Muscle of arm (tissue), 12 donors: ENCODE data around the gene ODC1. TPM values are rescaled to one million over a fixed set of nuclear protein-coding genes. Genes with fewer than 3 reads are reported as not detected.
A peak's percentile ranks its signal among the peaks of the same experiment; 100 is the strongest.
"Not testable (repeated sequence)": the region's sequence is repeated elsewhere in the genome, so short reads cannot be mapped to it uniquely, and the experiment has no call there.

ENCODE experiments used
- DNase-seq: peaks from one replicate; pipeline ENCODE4 v3.0.0-alpha.2; 2013
- polyA plus RNA-seq, 12 donors: library from polyadenylated mRNA; unstranded; fragments of 120-200 nt; gene quantifications; one replicate each; pipeline ENCODE4 v1.2.1, GENCODE V29; 2013; ENCODE audit not compliant: insufficient read length in 12 of 12

The ODC1 gene
- polyA plus RNA-seq, 12 donors, result 50.7 to 130 (median 114) TPM; not detected in 1

DNA sequence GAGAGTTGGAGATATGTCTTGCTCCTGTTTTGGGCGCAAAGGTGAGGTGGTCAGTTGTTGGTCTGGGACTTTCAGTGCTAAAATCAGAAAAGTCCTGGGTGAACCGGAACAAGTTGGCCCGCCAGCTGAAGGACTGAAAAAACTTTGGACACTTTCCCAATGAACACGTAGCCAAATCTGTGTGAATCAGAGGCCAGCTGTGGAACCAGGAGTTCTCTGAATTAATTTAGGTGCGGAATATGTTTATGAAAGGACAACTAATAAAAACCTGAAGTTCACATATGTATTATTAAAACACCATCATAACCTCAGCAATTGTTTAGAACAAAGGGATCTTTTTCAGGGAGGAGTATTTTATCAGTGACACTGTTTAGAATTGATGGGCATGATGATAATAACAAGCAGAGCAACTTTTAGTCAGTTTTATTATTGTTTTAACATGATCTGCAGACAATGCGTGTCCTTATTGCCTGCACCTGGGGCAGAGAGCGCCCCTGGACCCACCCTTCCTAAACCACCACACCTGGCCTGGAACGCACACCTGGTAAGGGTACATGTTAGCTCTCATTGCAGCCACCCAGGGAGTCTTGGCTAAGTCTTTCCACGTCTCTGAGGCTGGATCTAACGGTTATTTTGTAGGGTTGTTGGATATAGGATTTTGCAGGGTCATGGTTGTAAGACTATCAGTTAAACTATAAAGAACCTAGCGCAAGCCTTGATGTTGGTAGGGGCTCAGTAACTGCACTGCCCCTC, 9.9 kb upstream of the ODC1 start:
- no peak for DNase-seq

GRCh38 chr2:10457195-10457594, 9.1 kb upstream of the ODC1 start:
- not testable (repeated sequence) for DNase-seq

- DNase-seq, result no peak
These were observed 6.4 kb upstream of the ODC1 start for GRCh38 chr2:10454505-10454904.

DNA sequence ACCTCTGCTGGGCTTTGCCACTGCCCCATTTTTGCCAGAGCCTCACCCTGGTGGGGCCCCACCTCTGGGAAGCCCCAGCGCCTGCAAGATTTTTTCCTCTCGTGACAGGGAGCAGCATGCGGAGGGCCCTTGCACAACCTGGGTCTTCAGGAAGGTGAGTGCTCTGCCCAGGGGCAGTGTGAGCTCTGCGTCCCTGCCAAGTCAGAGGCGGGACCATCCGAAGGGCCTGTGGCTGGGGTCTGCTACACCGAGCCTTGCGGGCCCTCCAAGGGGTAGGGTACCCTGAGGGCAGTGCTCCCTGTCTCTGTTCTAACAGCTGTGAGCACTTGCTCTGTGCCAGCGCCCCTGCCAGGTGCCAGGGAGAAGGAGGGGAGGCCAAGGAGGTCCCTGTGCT, 5.8 kb upstream of the ODC1 start:
- DNase-seq, result no peak

DNA sequence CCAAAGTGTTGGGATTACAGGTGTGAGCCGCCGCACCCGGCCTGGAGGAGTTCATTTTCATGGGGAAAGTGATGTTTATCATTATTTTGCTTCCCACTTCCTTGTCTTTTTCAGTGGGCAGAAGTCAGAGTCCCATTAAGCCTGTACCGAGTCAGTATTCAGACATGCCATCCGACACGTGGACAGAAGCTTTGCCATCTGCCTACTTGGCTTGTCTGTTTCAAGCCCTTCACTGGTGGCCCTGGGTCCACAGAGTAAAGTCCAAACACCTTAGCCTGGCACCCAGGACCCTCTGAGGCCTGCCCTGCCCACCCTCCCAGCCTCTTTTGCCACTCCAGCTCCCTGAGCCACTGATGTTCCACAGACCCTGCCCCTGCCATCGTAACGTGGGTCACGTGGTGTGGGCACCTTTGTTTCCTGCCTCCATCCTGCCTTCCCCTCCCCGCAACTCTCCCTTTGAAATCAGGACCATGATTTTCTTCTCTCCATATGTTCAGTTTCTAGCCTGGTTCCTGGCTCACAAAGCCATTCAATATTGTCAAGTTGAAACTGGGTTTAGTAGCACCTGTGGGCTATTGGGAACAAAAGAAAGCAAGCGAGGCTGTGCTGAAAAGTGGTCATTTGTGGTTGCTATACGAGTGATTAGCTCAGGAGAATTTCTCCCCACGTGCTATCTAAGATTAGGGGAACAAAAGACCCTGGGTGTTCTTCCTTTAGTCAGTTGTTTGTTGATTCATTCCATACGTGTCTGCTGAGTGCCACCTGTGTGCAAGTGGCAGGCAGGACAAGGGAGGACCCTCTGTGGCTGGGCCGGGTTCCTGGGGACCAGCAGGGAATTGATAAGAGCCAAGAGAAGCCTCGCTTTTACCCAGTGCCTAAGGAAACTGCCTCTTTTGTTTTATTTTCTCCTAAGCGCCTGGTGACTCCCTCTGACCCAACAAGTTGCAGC, 5.1 kb upstream of the ODC1 start:
- no peak for DNase-seq

DNA sequence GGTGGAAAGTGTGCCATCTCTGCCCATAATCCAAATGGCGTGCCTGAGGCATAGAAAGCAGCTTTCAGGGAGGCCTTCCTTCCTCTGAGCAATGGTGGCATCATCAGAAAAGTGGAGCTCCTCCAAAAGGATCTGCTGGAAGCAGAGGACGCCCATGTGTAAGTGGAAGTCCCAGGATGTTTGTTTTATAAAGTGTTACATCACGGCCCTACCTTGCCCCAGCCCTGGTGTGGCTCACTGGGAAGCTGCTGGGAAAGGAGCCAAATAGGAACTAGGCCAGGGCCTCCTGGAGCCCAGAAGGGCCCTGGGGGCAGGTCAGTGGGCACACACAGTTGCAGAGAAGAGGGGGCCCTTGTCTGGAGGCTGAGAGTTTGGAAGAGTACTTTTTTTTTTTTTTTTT, 4.2 kb upstream of the ODC1 start:
- DNase-seq, result no peak

DNA sequence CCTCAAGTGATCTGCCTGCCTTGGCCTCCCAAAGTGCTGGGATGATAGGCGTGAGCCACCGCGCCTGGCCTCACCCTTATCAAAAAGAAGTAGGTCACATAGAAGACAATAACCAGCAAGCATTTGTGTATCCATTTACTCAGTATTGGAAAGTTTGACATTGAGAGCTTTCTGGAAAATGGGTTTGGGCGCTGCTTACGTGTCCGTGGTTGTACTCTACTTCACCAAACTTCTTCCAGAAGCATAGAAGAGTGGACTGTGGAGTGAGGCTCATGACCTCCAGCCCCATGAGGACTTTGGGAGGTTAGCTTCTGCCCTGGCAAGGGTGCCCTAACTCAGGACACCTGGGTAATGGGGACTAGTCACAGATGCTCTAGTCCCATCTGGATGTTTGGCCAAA, 3.7 kb upstream of the ODC1 start:
- DNase-seq, result no peak

DNA sequence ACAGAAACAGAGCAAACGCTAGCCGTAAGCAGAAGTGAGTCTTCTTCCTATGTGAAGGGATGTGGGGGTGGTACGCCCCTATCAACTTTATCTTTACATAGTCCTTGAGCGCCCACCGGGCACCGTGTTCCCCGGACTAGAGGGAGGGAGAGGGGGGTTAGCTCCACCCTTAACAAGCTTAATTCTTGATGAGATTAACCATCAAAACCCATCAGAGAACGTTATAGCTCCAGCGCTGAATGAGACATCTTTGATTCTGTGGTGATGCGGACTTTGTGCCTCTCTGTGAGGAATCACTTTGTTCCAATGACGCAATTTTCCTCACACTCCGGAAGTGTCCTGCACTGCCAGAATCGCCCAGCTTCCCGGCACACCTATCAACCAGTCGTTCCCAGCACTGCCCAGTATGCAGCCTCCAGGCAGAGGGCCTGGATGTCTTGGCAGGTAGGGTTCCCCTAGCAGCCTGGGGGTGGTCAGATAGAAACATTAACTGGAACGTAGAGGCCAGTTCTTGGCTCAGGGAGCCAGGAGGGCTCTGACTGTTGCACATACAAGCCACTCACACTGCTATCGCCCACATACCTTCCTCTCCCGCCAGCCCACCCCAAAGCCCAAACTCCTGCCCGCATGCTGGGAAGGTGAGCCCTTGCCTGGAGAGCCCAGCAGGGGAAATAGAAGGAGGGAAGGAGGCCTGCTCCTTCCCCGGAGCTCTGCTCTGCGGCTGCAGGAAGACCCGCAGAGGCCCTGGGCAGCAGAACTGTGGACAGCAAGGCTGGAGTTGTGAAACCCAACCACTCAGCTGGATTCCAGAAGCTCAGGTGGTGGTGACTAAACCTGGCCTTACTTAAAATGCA, 1.9 kb upstream of the ODC1 start:
- no peak for DNase-seq

DNA sequence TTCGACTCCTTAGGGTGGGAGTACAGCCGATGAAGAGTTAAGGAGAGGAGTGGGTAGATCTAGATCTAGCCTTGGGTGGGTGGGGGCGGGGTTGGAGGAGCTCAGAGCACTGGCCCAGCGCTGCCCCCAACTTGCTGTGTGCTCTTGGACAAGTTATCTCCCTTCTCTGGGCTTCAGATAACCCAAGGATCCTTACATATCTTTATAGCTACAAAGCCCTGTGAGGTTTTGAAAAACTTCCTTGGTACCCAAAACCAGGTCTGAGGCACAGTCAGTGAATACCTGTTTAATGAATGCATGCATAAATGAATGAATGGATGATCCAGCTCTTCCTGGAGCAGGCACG, 1.3 kb upstream of the ODC1 start:
- DNase-seq, result no peak

GRCh38 chr2:10448576-10449485, 704 bp upstream of the ODC1 start:
- peak; percentile 90 for DNase-seq

DNA sequence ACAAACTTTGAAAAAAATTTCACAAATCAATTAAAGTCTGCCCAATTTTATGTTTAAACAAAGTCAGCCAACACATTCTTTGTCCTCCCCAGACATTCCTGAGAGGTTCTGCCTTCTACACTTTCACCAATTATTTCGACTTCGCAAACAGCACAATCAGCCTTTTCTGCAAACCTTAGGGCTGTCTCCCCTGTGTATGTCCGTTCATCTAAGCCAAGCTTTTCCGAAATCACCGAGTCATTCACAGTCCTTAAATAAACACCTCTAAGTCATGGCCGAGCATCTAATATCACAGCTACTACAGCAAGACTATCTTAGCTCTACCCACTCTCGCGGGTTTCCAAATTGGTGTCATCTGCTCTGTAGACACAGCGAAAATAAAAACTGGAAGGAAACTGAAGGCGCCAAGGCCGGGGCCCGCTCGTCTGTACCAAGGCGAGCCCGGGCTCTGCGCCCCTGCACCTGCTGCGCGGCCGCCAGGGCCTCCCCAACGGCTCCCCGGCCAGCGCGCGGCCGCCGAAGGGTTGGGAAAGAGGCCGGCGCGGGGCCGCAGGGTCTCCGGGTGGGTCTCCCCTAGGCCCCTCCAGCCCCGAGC, 730 bp downstream of the ODC1 start:
- peak; percentile 38 for DNase-seq

DNA sequence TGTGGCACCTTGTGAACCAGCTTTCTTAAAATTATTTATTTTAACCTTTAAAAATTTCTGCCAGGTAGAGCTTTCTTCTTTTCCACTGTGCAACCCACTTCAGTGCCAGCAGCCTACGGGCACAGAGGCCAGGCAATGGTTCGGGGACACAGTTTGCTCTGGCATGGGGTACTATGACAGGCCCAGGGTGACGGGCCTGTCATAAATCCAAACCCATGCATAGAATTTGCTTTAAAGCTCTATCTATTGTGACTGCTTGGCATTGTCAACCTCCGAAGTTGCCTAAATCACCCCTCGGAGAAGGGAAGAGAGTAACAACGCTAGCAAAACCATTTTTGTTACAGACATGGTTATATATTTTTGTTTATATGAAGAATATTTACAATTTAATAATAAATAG, 1.5 kb downstream of the ODC1 start:
- no peak for DNase-seq

- no peak for DNase-seq
These were observed 3.7 kb downstream of the ODC1 start for GRCh38 chr2:10444463-10444862.

GRCh38 chr2:10442469-10443126, 5.5 kb downstream of the ODC1 start:
- not testable (repeated sequence) for DNase-seq

DNA sequence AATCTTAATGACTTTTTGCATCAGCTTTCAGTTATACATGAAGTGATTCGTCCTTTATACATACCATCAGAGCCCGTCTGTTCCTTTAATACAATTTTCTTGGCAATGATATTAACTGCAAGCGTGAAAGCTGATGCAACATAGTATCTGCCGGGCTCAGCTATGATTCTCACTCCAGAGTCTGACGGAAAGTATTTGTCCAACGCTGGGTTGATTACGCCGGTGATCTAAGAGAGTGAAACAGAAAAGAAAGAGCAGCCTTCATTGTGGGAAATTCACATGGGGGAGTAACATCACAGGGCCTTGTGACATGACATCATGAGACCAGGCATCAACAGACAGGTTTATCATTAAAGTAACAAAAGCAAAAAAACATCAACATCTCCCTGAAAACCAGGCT, 6.2 kb downstream of the ODC1 start:
- no peak for DNase-seq

DNA sequence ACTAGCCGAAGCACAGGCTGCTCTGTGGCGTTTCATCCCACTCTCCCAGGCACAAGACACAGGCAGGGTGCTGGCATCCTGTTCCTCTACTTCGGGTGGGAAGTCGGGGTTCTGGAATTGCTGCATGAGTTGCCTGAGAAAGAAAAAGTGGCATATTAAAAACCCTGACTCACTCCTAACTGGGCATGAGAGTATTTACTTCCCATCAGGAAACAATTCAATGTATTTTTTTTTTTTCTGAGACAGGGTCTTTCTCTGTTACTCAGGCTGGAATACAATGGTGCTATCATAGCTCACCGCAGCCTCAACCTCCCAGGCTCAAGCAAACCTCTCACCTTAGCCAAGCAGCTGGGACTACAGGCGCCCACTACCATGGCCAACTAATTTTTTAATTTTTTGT, 7.4 kb downstream of the ODC1 start:
- DNase-seq, result no peak

- no peak for DNase-seq
These were observed 8.2 kb downstream of the ODC1 start for GRCh38 chr2:10439971-10440370.

DNA sequence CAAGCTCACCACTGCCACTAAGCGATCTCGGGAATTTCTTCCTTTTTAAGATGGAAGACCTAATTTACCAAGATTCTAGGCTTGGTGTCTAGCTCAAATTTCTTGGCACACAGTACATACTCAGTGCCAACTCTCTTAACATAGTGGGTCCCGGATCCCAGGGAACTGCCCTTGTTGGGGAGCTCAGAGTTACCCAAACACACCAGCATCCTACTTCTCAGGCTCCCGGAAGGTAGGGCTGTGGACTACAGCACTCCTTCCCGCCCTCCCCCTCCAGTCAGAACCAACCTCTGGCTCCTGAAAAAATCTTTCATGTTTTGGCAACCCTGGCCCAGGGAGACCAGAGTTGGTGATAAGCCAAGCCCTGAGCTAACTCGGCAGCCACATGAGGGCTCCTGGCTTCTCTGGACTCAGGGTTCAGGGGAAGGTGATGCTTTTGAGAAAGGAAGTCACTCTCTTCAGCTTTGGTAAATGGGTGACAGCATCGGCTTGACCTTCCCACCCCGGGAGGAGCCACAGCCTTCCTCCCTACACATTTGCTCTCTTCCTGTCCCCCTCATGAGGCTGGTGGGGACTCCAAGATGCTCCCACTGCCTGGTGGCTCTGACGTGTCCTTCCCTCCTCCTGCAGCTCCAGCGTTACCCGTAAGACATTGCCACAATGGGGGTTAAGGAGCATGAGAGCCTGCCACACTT, 8.8 kb downstream of the ODC1 start:
- DNase-seq, result no peak

DNA sequence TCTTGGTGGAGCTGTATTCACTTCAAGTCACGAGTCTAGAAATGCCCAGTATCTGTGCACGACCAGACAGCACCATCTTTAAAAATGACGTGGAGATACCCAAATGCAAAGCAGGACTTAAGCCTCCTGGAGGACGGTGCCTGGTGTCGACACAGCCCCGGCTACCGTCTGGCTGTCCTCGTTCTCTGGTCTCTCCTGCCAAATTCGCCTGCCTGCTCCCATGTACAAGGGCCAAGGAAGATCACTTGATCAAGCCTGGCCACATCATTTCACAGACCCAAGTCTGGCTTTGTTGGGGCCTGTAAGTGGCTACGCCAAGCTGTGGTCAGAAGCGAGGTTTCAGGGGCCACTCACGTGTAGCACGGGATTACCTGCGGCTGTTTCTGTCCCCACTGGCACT, 9.4 kb downstream of the ODC1 start:
- no peak for DNase-seq

DNA sequence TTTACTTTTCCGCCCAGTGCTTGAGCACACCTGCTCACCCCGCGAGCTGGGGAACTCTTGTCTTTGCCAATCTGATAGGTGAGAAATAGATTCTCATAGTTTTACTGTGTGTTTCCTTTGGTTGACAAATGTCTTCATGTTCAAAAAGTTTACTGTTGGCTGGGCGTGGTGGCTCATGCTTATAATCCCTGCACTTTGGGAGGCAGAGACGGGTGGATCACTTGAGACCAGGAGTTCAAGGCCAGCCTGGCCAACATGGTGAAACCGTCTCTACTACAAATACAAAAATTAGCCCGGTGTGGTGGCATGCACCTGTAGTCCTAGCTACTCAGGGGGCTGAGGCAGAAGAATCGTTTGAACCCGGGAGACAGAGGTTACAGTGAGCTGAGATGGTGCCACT, 10.3 kb downstream of the ODC1 start:
- DNase-seq, result no peak
